HepG2 (cell line): ENCODE data around the gene USF1. TPM values are rescaled to one million over a fixed set of nuclear protein-coding genes. Genes with fewer than 3 reads are reported as not detected.
A peak's percentile ranks its signal among the peaks of the same experiment; 100 is the strongest.

Experiments used
- CEBPG ChIP-seq: IDR thresholded peaks from 2 replicates; pipeline ENCODE4 v1.6.1; 2016
- FOXA1 ChIP-seq, 2 experiments: fragments of 450-650 bp in 1 of 2; sonication (generic) in 1 of 2; formaldehyde crosslinking in 1 of 2; IDR thresholded peaks; 2 replicates each; pipeline versions ENCODE4 v1.4.0 to v1.6.1; 2016 to 2020; ENCODE audit warnings: missing genetic modification reagents in 1 of 2
- HNF4A ChIP-seq: sonication (generic); formaldehyde crosslinking; IDR thresholded peaks from 2 replicates; pipeline ENCODE4 v1.4.0; 2020; ENCODE audit warnings: missing genetic modification reagents
- KDM1A ChIP-seq: IDR thresholded peaks from 2 replicates; pipeline ENCODE4 v1.6.1; 2016; ENCODE audit warnings: missing compliant biosample characterization
- MXD4 ChIP-seq: IDR thresholded peaks from 2 replicates; pipeline ENCODE4 v1.6.1; 2016; ENCODE audit warnings: mild to moderate bottlenecking, missing biosample characterization, missing genetic modification reagents
- SMAD1 ChIP-seq: sonication (generic); formaldehyde crosslinking; IDR thresholded peaks from 2 replicates; pipeline ENCODE4 v1.4.0; 2020; ENCODE audit warnings: missing genetic modification reagents, low read depth, mild to moderate bottlenecking, borderline replicate concordance
- ZBTB46 ChIP-seq: sonication (generic); formaldehyde crosslinking; IDR thresholded peaks from 2 replicates; pipeline ENCODE4 v1.4.0; 2020; ENCODE audit warnings: mild to moderate bottlenecking, missing genetic modification reagents, borderline replicate concordance
- ZFP1 ChIP-seq: IDR thresholded peaks from 2 replicates; pipeline ENCODE4 v1.6.1; 2016
- ZNF235 ChIP-seq: sonication (generic); formaldehyde crosslinking; IDR thresholded peaks from 2 replicates; pipeline ENCODE4 v1.8.1; 2023; ENCODE audit warnings: mild to moderate bottlenecking, missing genetic modification reagents, borderline replicate concordance
- ZNF24 ChIP-seq: fragments of 450-650 bp; IDR thresholded peaks from 2 replicates; pipeline ENCODE4 v1.6.1; 2017; ENCODE audit warnings: antibody characterized with exemption, mild to moderate bottlenecking
- ZNF251 ChIP-seq: sonication (generic); formaldehyde crosslinking; IDR thresholded peaks from 2 replicates; pipeline ENCODE4 v1.9.0; 2021; ENCODE audit warnings: mild to moderate bottlenecking, missing genetic modification reagents
- ZNF337 ChIP-seq: sonication (generic); formaldehyde crosslinking; IDR thresholded peaks from 2 replicates; pipeline ENCODE4 v1.5.1; 2020; ENCODE audit warnings: missing genetic modification reagents, low read depth, mild to moderate bottlenecking, borderline replicate concordance
- ZNF33B ChIP-seq: sonication (generic); formaldehyde crosslinking; IDR thresholded peaks from 2 replicates; pipeline ENCODE4 v1.5.1; 2020; ENCODE audit warnings: mild to moderate bottlenecking, missing genetic modification reagents
- ZNF670 ChIP-seq: sonication (generic); formaldehyde crosslinking; IDR thresholded peaks from 2 replicates; pipeline ENCODE4 v1.8.0; 2022; ENCODE audit warnings: mild to moderate bottlenecking, missing genetic modification reagents, borderline replicate concordance
- ZNF766 ChIP-seq: sonication (generic); formaldehyde crosslinking; IDR thresholded peaks from 2 replicates; pipeline ENCODE4 v1.5.0; 2020; ENCODE audit warnings: missing genetic modification reagents, borderline replicate concordance
- ZNF775 ChIP-seq: sonication (generic); formaldehyde crosslinking; IDR thresholded peaks from 2 replicates; pipeline ENCODE4 v1.4.0; 2020; ENCODE audit warnings: missing genetic modification reagents, mild to moderate bottlenecking, moderate library complexity, borderline replicate concordance
- polyA plus RNA-seq, 8 experiments: library from polyadenylated mRNA; depleted of rRNA in 3 of 8; stranded (reverse) in 7 of 8; unstranded in 1 of 8; fragments of >200 nt; fragmentation: Illumina TruSeq in 4 of 8; extraction: Trizol in 4 of 8; gene quantifications; 2 replicates each; pipeline versions ENCODE4 v1.2.1 to v1.2.3, GENCODE V29; 2011 to 2016; ENCODE audit warnings: low read depth in 4 of 8, missing spikeins in 1 of 8, mixed read lengths in 1 of 8; ENCODE audit not compliant: insufficient read depth in 1 of 8
- total RNA-seq, 5 experiments: library from RNA; depleted of rRNA; stranded (reverse); fragments of >200 nt; fragmentation: Illumina TruSeq; extraction: Trizol; gene quantifications; 2 replicates each; pipeline ENCODE4 v1.2.3, GENCODE V29; 2016; ENCODE audit warnings: low read depth in 1 of 5
- TF ChIP-seq, protein P1 (sequence below): sonication (generic); formaldehyde crosslinking; IDR thresholded peaks from 2 replicates; pipeline ENCODE4 v1.5.0; 2020; ENCODE audit warnings: missing genetic modification reagents
- TF ChIP-seq, protein P2 (sequence below): sonication (generic); formaldehyde crosslinking; IDR thresholded peaks from 2 replicates; pipeline ENCODE4 v1.8.0; 2022; ENCODE audit warnings: mild to moderate bottlenecking, missing genetic modification reagents, moderate library complexity
- TF ChIP-seq, protein P3 (sequence below): sonication (generic); IDR thresholded peaks from 2 replicates; pipeline ENCODE4 v1.6.1; 2016; ENCODE audit warnings: low read depth, borderline replicate concordance

Gene USF1
- total and polyA plus RNA-seq, 2 of the 13 experiments (the other 11 are each of a cell fraction or from before 2014, with no cell fraction given), result 26.9 to 39.4 TPM

GRCh38 chr1:161082996-161083747 is 37.4 kb upstream of the USF1 start (continued):
- TF ChIP-seq, protein P1, sequence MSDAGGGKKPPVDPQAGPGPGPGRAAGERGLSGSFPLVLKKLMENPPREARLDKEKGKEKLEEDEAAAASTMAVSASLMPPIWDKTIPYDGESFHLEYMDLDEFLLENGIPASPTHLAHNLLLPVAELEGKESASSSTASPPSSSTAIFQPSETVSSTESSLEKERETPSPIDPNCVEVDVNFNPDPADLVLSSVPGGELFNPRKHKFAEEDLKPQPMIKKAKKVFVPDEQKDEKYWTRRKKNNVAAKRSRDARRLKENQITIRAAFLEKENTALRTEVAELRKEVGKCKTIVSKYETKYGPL (CRISPR knock-in tag), result no peak
- TF ChIP-seq ZNF251 (CRISPR knock-in tag) (no peak), ZNF775 (CRISPR knock-in tag) (no peak), ZNF24 (no peak), ZNF337 (no peak), KDM1A (CRISPR knock-in tag) (no peak), ZNF235 (CRISPR knock-in tag) (no peak), SMAD1 (CRISPR knock-in tag) (no peak), ZFP1 (CRISPR knock-in tag) (no peak), ZBTB46 (CRISPR knock-in tag) (no peak), ZNF33B (CRISPR knock-in tag) (no peak), ZNF670 (CRISPR knock-in tag) (no peak), MXD4 (no peak), HNF4A (CRISPR knock-in tag) (peak; percentile 19; the same call in 1 of the 2 replicates), ZNF766 (CRISPR knock-in tag) (no peak), CEBPG (CRISPR knock-in tag) (peak; percentile 69), FOXA1 (IDR thresholded peaks at IDR 0.05) (no peak), FOXA1 (CRISPR knock-in tag; IDR thresholded peaks at IDR 0.05) (0 out of 2 replicates have a peak, but pooled peaks have one; percentile 12)
- TF ChIP-seq, protein P2, sequence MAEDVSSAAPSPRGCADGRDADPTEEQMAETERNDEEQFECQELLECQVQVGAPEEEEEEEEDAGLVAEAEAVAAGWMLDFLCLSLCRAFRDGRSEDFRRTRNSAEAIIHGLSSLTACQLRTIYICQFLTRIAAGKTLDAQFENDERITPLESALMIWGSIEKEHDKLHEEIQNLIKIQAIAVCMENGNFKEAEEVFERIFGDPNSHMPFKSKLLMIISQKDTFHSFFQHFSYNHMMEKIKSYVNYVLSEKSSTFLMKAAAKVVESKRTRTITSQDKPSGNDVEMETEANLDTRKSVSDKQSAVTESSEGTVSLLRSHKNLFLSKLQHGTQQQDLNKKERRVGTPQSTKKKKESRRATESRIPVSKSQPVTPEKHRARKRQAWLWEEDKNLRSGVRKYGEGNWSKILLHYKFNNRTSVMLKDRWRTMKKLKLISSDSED (CRISPR knock-in tag), result no peak
- TF ChIP-seq, protein P3, sequence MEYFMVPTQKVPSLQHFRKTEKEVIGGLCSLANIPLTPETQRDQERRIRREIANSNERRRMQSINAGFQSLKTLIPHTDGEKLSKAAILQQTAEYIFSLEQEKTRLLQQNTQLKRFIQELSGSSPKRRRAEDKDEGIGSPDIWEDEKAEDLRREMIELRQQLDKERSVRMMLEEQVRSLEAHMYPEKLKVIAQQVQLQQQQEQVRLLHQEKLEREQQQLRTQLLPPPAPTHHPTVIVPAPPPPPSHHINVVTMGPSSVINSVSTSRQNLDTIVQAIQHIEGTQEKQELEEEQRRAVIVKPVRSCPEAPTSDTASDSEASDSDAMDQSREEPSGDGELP, result 0 out of 2 replicates have a peak, but pooled peaks have one; percentile 23
- TF ChIP-seq, all 625 proteins: peak for 37
